IPS-NIHi7 (cell line): ENCODE measurements around the gene MCFD2.
"Not testable (repeated sequence)": the region's sequence is repeated elsewhere in the genome, so short reads cannot be mapped to it uniquely, and the experiment has no call there.

Source experiments
- DNase-seq: peaks from one replicate; pipeline ENCODE4 v3.0.0; 2012; ENCODE audit warnings: mixed read lengths; ENCODE audit errors: extremely low spot score

MCFD2 gene

GRCh38 chr2:46937471-46937901 lies 21.9 kb upstream of the MCFD2 start:
- no peak for DNase-seq

GRCh38 chr2:46936566-46936965 lies 21.0 kb upstream of the MCFD2 start:
- no peak for DNase-seq

GRCh38 chr2:46935071-46935470 lies 19.5 kb upstream of the MCFD2 start:
- DNase-seq = no peak

GRCh38 chr2:46929612-46930011 lies 14.0 kb upstream of the MCFD2 start:
- no peak for DNase-seq

- DNase-seq = no peak
Measured at GRCh38 chr2:46926863-46927262, 11.3 kb upstream of the MCFD2 start.

- no peak for DNase-seq
Measured at GRCh38 chr2:46925474-46926351, 10.1 kb upstream of the MCFD2 start.

GRCh38 chr2:46924608-46925007 lies 9.0 kb upstream of the MCFD2 start:
- no peak for DNase-seq

- DNase-seq = no peak
Measured at GRCh38 chr2:46924038-46924437, 8.4 kb upstream of the MCFD2 start.

GRCh38 chr2:46923041-46923528 lies 7.5 kb upstream of the MCFD2 start:
- DNase-seq = no peak

GRCh38 chr2:46922606-46923005 lies 7.0 kb upstream of the MCFD2 start:
- DNase-seq = no peak

GRCh38 chr2:46921676-46922448 lies 6.3 kb upstream of the MCFD2 start:
- DNase-seq = no peak

- no peak for DNase-seq
Measured at GRCh38 chr2:46917628-46918027, 2.0 kb upstream of the MCFD2 start.

GRCh38 chr2:46915811-46916630 lies 415 bp upstream of the MCFD2 start:
- peak; percentile 95 for DNase-seq

GRCh38 chr2:46914578-46915230 lies 902 bp downstream of the MCFD2 start:
- DNase-seq = no peak

- DNase-seq = peak; percentile 41
Measured at GRCh38 chr2:46913471-46914381, 1.9 kb downstream of the MCFD2 start.

GRCh38 chr2:46909771-46910419 lies 5.7 kb downstream of the MCFD2 start:
- no peak for DNase-seq

- no peak for DNase-seq
Measured at GRCh38 chr2:46909150-46909549, 6.5 kb downstream of the MCFD2 start.

- DNase-seq = not testable (repeated sequence)
Measured at GRCh38 chr2:46904908-46905678, 10.5 kb downstream of the MCFD2 start.

- not testable (repeated sequence) for DNase-seq
Measured at GRCh38 chr2:46902980-46903379, 12.6 kb downstream of the MCFD2 start.
